HTERT RPE-1 (cell line): ENCODE results near the gene MTCH1.

Experiments
- in situ Hi-C: fragments of 300-500 bp; cut with MboI; formaldehyde crosslinking; loops from 4 replicates; pipeline ENCODE4 v1.14.3; 2020; ENCODE audit warnings: low sequenced_read_pairs

MTCH1 gene

GRCh38 chr6:36929152-36929551 lies 56.8 kb downstream of the MTCH1 start:
- in situ Hi-C loops = no loop called here

GRCh38 chr6:36928547-36928918 lies 57.5 kb downstream of the MTCH1 start:
- in situ Hi-C loops = no loop called here

GRCh38 chr6:36927691-36928546 lies 58.1 kb downstream of the MTCH1 start:
- in situ Hi-C loops = no loop called here

GRCh38 chr6:36926708-36927513 lies 59.1 kb downstream of the MTCH1 start:
- in situ Hi-C loops = no loop called here

DNA sequence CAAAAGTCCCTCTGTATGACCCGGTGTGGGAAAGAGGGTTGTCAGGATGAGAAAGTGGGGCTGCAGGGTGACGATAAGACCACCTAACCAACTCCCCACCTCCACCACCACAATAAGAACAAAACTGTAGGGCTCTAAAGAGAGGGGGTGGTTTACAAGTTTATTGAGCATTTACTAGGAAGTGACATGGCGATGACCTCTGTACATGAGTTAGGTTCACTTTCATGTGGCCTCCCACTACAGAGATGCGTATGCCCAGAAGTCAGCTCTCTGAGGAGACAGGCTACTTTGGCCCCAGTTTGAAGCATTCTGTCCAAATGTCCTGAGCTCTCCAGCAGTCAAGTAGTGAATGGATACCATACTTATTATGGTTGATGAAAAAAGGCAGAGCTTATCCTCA lies 60.2 kb downstream of the MTCH1 start:
- in situ Hi-C loops = no loop called here

DNA sequence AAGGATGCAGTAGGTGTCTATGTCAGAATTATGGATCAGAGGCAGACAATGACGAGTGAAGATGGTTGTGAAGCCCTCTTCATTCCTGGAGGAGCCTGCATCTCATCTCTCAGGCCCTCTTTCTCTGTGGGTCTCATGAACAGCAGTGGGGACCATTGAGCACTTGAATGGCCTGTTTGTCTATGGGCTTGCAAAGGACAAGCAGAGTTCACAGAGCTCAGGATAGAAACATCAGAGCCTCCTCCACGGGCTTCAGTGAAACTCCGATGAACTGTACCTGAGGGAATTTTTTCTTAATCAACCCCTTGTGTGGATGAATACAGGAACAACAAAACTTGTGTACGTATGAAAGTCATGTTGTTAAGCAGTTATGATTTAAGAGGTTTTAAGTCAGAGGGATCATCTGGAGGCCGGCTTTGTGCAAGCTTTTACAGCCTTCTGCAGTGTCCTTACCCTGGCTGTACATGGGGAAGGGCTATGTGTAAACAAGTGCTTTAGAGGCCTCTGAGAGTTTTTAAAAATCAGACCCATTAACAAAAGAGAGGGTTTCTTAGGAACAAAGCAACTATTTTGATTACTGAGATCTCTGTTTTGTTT lies 61.1 kb downstream of the MTCH1 start:
- in situ Hi-C loops = no loop called here

DNA sequence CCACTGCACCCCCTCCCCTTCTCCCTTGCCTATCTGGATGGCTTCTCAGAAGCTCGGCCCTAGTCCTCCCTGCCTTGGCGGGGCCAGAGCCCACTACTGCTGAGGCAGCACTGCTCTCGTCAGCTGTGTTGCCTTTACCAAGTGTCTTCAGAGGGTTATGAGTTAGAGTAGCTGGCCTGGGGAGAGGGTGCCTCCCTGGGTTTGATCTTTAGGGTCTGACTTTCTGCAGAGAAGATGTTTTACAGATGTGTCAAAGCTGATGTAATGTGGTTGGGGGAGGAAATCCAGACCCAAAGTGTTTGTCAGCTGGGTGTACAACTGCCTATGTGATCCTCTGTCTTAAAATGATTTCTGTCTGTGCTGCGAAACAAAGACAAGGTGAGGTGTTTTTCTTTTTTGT lies 61.9 kb downstream of the MTCH1 start:
- in situ Hi-C loops = no loop called here

- in situ Hi-C loops = no loop called here
Observed at GRCh38 chr6:36920546-36920945, 65.5 kb downstream of the MTCH1 start.

GRCh38 chr6:36920049-36920448 lies 65.9 kb downstream of the MTCH1 start:
- in situ Hi-C loops = no loop called here
